SIG-M5 treated with dmso at 0.1 percent for 504 hours (cell line): ENCODE data around the gene KIDINS220.

Experiments used
- DNase-seq: peaks from one replicate; lab custom pipeline; 2025; ENCODE audit not compliant: unreplicated experiment; lab: John Stamatoyannopoulos, UW

KIDINS220 gene

DNA sequence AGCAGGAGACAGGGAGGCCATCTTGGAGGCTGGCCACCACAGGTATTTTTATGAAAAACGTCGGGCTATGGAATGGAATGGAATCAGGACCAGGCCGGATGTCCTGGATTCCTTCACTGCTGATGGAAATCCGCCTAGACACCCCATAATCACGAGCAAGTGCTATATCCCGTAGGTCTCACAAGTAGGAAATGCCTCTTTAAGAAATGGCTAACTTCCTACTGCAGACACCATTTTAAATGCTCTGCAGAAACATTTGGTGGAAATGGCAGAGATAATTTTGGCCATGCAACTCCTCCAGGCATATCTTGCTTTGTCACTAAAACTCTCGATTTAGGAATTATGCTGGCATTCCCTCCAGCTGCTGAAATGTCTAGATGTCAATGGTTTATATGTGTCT, 137.6 kb downstream of the KIDINS220 start:
- DNase-seq: no peak

DNA sequence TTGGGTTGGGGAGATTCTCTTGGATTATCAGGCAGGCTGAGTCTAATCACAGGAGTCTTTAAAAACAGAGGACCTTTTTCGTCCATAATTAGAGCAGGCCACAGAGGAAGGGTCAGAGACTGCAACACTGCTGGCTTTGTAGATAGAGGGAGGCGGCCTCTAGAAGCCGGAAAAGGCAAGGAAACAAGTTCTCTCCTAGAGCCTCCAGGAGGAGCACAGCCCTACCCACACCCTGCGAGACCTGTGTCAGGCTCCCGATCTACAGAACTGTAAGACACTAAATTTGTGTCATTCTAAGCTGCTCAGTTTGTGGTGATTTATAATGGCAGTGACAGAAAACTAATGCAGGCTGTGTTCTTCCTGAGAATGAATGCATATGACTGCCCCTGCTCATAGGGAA, 140.2 kb downstream of the KIDINS220 start:
- DNase-seq: no peak

DNA sequence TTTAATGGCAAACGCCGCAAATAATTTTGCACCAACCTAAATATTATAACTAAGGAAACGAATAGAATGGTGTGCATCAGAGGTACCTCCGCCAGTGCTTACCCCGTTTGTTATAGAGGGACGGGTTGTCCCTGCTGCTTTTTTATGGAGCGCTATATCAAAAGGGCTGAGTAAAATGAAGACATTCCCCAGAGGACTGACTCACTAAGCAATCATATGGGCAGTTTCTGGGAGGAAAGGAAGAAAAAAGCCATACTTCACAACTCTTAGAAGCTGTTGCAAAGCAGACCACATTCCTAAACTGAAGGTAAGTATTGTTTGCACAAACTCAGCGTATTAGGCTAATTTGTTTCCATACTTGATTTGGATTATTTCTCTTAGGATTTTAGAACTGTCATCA, 142.7 kb downstream of the KIDINS220 start:
- DNase-seq: no peak

DNA sequence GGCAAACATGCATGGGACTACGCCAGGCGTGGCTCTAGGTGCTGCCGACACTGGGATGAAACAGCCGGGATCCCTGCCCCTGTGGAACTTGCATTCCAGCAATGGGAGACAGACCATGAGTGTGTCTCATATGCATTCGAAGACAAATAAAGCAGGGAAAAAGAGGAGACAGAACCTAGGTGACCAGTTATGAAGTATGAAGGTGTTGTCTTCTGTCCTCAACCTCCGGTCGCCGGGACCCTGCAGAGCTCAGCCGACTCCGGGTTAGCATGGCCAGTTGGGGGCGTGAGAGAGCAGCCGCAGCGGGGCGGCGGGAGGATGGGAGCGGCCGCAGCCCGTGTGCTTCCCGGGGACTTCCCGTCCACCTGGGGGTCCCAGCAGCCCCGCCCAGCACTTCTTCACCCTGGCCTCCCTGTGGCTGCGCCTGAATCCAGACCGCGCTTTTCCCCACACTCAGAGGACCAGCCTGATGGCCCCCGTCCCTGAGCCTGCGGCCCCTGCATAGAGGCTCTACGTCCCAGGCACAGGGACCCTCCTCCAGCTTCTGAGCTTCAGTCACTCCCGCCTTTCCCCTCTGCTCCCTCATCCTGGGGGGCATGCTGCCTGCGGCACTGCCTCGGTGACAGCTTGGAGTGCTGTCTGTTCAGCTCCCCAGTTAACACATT, 144.1 kb downstream of the KIDINS220 start:
- no peak for DNase-seq

DNA sequence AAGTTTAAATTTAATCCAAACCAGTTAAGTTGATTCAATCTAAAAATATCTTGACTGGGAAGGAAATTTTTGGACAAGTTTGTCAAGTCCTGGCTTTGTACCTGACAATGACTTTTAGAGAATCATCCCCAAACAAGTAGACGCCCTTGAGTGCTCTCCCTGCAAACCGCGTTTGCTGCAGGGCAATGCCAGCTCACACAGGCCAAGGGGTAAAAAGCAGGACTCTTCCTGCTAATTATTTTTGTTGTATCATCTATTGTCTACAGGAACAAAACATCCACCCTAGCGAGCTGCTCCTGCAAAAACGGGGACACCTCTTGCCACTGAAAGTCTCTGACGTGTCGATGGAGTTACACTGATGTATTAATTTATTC, 144.6 kb downstream of the KIDINS220 start:
- no peak for DNase-seq

DNA sequence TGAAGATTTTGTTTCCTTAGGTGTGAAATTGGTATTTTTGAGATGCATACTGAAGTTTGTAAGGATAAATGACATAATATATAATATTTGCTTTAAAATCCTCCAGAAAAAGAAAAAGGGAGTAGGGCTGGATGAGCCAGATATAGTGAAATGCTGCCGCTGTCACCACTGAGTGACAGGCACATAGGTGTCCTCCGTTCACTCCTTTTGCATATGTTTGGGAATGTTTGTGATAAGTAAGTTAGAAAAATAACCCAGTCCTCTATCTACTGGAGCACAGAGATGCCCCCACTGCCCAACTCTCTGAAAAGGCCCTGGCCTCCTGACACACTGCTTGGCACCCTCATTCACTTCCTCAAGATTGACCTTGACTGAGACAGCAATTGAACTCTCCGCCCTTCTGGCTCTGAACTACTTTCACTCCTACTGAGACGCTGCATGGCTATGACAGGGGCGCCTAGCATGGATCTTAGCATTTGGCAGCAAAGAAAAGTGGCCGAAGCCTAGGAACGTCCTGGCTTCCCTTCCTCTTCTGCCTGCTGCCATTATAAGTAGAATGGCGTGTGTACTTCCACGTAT, 145.5 kb downstream of the KIDINS220 start:
- no peak for DNase-seq

DNA sequence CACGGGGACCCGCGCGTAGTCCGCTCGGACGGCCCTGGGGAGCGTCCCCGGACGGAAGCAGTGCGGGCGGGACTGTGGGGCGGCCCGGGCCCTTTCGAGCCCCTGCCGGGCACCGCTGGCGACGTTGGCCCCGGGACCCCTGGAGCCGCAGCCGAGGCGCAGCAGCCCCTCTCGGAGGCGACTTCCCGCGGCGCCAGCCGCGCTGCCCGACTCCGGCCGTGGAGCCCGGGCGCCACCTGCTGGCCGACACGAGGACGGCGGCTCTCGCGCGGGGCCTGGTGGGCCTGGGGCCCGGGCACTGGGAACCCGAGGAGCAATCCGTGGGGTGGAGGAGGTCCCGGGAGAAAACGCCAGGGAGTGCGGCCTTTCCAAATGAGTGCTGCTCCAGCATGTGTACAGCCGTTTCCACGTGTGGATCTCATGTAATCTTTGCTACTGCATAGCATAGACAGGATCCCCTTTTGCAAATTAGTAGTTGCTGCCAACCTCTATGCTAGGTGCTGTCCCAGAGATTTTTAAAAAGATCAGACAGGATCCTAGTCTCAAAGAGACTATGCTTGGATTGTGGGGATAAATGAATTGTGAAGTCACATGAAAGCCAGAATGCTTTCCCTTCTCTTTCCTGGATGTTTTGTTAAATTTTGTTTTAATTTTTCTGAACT, 151.6 kb downstream of the KIDINS220 start:
- peak; percentile 25 for DNase-seq

DNA sequence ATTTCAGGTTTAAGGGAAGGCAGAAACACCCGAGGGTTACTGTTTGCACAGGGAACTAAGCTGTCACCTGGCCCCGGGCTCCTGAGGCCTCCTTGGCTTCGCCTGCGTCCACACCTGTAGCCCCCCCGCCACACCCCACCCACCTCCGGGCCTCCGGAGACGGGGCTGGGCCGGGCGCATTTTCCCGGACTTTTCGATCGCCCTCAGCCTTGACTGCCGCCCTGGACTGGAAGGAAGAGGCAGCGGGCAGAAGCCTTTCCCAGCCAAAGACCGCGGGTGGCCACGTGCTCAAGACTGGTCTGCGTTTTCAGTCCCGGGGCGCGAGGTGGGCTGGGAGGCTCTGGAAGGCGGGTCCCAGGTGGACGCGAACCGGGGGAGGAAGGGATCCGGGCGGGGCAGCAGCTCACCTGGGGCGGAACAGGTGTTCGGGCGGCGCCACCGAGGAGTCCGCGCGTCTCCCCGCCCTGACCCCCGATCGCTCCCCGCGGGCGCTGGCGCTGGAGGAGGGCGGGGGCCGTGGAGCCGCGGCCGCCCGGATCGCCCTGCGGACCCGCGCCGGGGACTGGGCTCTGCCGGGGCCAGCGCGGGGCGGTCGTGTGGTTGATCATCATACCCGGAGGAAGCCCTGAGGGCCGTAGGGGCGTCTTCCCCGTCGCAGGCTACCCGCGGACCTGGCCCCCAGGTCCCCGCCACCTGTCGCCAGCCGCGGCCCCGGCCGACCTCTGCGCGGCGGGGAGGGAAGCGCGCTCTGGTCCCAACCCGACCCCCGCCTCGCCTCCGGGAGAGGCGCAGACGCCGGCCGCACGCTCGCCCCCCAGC, 152.3 kb downstream of the KIDINS220 start:
- no peak for DNase-seq

DNA sequence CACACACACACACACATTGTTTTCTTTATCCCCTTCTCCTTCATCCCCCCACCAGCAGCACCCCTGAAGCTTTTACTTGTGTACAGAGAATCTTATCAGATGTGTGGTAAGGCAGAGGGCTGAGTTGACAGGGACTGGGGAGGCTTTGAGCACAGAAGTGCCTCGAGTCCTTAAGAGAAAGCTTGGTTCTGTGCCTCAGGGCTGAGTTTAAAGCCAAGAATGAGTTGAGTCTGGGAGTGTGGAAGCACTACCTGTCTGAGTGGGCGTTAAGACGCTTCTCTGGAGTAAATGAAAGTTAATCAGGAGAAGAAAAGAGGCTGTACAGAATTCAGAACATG, 152.9 kb downstream of the KIDINS220 start:
- DNase-seq: no peak

DNA sequence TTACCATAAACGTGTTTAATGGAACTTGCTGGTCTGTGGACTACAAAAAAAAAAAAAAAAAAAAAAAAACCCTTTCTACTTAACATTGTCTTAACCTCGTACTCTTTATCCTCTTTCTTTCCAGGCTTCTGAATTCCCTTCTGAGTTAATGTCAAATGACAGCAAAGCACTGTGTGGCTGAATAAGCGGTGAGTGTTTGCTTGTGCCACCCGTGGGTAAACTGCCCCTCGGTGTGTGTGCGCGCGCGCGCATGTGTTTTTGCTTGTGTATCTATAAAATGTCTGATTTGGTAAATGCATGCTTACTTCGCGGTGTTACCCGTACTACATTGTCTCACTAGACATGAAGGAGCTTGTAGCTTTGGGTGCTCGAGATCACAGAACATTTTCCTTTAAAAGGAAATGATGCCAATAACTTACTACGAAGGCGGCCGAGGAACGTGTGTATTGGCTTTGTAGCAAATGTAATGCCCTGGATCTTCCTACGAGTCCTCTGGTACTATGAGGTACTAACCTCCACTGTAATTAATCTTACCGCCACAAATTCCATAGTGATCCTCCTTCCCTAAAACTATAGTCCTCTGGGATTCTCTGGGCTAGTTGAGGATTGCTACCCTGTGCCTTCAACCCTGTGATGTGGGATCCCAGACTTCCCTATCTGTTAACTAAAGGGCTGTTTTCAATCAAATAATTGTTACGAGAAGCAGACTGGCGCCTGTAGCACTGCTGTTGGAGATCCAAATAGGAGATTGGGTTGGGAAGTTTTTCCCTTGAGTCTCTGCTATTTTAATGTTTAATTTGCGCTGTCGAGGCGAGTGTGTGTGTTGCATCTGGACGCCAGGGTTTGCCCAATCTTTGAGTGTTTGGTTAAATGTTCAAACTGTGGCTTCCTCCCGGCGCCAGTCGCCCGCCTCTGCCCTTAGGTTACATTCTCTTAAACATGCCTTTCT, 154.4 kb downstream of the KIDINS220 start:
- peak; percentile 28 for DNase-seq

DNA sequence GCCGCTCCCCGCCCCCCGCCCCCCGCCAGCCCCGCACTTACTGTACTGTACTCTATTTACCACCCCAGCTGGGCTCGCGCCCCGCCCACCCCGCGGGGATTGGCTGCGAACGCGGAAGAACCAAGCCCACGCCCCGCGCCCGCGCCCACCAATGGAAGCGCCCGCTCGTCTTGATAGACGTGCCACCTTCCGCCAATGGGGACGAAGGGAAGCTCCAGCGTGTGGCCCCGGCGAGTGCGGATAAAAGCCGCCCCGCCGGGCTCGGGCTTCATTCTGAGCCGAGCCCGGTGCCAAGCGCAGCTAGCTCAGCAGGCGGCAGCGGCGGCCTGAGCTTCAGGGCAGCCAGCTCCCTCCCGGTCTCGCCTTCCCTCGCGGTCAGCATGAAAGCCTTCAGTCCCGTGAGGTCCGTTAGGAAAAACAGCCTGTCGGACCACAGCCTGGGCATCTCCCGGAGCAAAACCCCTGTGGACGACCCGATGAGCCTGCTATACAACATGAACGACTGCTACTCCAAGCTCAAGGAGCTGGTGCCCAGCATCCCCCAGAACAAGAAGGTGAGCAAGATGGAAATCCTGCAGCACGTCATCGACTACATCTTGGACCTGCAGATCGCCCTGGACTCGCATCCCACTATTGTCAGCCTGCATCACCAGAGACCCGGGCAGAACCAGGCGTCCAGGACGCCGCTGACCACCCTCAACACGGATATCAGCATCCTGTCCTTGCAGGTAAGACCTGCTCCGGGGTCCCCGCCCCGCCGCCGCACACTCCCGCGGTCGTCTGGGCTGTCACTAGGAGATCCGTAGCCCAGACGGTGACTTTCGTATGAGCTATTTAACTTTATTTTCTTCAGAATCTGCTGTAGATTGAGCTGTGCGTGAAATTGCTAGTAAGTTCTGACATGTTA, 155.4 kb downstream of the KIDINS220 start, which contains the start of gene ID2:
TSS of gene ID2 (plus strand) at position 271 of the 907 bp plus-strand sequence. CDS start at position 381, 110 bp downstream.
- peak; percentile 95 for DNase-seq

DNA sequence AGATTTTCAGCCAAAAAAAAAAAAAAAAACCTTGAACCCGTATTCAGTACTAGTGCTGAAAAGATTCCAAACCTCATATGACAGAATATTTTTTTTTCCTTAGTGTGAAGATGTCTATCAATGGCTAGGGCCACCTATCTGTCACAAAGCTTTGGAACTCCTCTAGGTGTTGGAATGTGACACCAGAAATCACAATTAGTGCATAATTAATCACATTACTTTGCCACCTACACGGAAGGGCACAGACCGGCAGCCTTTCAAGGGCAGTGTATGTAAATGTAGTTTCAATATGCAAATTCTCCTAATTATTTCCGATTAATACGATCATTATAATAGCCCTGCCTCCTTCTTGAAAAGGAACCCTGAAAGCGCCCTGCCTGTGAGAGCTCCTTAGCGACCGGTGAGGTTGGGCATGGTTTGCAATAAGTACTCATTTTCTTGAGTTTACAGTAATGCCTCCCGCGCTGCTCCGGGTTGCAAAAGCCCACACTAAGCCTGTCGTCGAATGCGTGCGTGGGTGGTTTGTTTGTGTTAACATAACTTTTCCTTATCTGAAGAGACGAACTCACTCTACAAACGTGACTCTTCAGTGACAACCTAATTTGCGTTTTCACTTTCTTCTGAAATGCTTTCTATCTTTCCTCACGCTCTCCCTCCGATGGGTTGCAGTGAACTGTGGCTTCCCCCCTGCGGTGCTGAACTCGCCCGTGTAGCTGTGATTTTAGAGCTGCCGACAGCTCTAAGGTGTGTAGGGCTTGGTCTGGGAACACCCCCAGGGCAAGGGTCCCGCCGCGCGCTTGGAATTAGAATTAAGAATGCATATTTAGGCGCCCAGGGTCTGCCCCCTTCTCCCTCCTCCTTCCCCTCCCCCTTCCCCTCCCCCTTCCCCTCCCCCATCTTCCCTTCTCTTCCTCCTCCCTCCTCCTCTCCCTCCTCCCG, 156.3 kb downstream of the KIDINS220 start:
- peak; percentile 65 for DNase-seq

DNA sequence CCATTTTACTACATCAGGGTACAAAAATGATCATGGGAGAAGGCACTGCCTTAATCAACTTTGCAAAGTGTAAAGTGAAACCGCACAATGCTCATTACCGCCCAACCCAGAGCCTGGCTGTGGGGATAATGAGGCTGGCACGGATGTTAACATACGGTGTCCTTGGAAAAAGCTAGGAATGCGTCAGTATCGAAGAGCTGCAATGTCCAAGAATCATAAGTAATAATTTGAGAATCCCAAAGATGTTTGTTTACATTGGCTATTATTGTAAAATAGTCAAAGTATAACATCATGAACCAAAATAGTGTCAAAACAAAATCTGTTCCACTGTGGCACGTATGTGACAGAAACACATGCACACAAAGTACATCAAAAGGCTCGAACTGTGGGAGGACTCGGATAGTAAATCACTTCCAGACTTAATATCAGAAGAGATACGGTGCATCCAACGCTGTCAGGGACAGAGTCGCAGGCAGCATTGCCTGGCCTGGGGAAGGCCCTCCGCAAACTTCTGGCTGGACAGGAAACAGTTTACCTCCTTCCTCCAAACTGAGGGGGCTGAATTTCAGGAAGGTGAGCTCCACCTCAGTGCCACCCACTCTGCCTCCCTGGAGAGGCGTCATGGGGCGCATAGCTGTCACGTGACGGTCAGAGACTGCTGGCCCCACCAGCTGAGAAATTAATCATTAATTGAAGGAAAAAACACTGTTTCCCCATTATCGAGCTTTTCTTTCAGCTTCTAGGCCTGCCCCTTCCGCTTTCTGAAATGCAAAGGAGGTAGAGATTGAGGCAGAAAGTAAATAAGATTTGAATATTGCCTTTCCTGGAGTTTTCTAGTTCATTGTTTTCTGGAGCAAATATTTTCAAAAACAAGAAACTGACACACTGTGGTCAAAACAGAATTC, 157.3 kb downstream of the KIDINS220 start:
- no peak for DNase-seq

DNA sequence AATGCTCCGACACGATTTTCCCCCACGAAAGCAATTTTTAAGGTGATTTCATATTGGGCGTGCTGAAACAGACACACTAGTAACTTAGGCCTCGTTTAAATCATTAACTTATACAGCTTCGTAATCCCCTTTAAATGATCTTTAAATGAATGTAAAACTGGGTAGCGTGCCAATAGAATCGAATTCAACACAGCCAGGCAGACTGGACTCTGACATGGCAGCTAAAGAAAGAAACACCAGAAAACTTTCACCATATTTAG, 157.9 kb downstream of the KIDINS220 start:
- DNase-seq: no peak
